ENCODE data around the gene FHOD1. TPM values are rescaled to one million over a fixed set of nuclear protein-coding genes. Genes with fewer than 3 reads are reported as not detected.

Gene FHOD1
- total and polyA plus RNA-seq, 9 of the 15 experiments (the other 6 are each of a cell fraction or from before 2014, with no cell fraction given): 18.7 to 126 (median 32.3) TPM

- Histone ChIP-seq H3K9ac (ENCODE audit: insufficient read depth in 1 of 2, low read depth in 2 of 2, low read length in 2 of 2) (peak overlapping the region in 1 of 2 experiments; percentile 33; a peak in 2 of 4 replicates), H3K27me3 (ENCODE audit: control insufficient read depth in 2 of 2, insufficient read depth in 2 of 2, low read length in 2 of 2) (no peaks in the 10 kb centered on the region), H4K20me1 (replicated peaks; ENCODE audit: control insufficient read depth, insufficient read depth, low read length) (peaks cover 4% of the 10 kb centered on the region), H3K79me2 (ENCODE audit: control insufficient read depth, insufficient read depth, low read length) (peaks cover 25% of the 10 kb centered on the region), H3K4me2 (ENCODE audit: insufficient read depth, low read length) (peak overlapping the region; percentile 48), H3K4me1 (replicated peaks in 1 of 2; ENCODE audit: control insufficient read depth in 2 of 2, insufficient read depth in 2 of 2, low read length in 2 of 2) (peaks cover 20 to 33% of the 10 kb centered on the region in 2 experiments), H3K9me3 (replicated peaks; ENCODE audit: control insufficient read depth, insufficient read depth, low read depth, low read length) (no peaks in the 10 kb centered on the region), H3K27ac (ENCODE audit: extremely low read depth, low read depth, low read length) (peak overlapping the region; percentile 43; the same call in 2 of the 3 replicates), H3K9me1 (ENCODE audit: control insufficient read depth, insufficient read depth, low read length) (no peaks in the 10 kb centered on the region), H3K4me3 (no peak overlapping the region), H3K36me3 (ENCODE audit: control insufficient read depth, insufficient read depth, low read length) (peaks cover 89% of the 10 kb centered on the region; the same call in 2 of the 3 replicates), H2AFZ (ENCODE audit: low read depth, low read length) (no peak overlapping the region)
- ChIA-PET POLR2A (interaction anchor here (0.6 to 4.3 kb wide), 7 partner anchors 9 to 74 kb away, joined by 3 to 31 read pairs (median 4); partner anchors contain the start of genes SLC9A5 and TMEM208), CTCF (ENCODE audit: low intra/inter-chr PET ratio) (interaction anchor here (0.6 kb wide), 1 partner anchor 208 kb away, joined by 5 read pairs; no protein-coding TSS in a partner anchor)
- DNase-seq (ENCODE audit: extremely low read depth in 1 of 4, low spot score in 3 of 4) (peak in 2 of 4 experiments; percentile 23 to 35), FAIRE-seq (peak; percentile 19), ATAC-seq (no peak)
- WGBS (ENCODE audit: insufficient coverage, low coverage, missing lambda C conversion rate): 57% methylated on average over 15 of the region's 17 CpGs
- intact Hi-C loops (cut with micrococcal nuclease) (loop anchor here (5.0 kb wide), 1 partner anchor 41 kb away; the partner anchor contains the start of gene PLEKHG4), in situ Hi-C loops (cut with MboI) (no loop called here)
- BruUV-seq (replicated peaks): no TSS peak
- TF ChIP-seq TRIM28 (IDR thresholded peaks at IDR 0.05) (no peak), ZNF76 (CRISPR knock-in tag; IDR thresholded peaks at IDR 0.05; ENCODE audit: borderline replicate concordance) (no peak), EHMT2 (IDR thresholded peaks at IDR 0.05) (no peak), SNIP1 (IDR thresholded peaks at IDR 0.05; ENCODE audit: low read depth) (no peak), FOXK1 (CRISPR knock-in tag; IDR thresholded peaks at IDR 0.05; ENCODE audit: borderline replicate concordance) (no peak), RBM22 (IDR thresholded peaks at IDR 0.05; ENCODE audit: low read depth, low read length, poor library complexity, severe bottlenecking) (no peak), SREBF1 (IDR thresholded peaks at IDR 0.05; ENCODE audit: borderline replicate concordance, low read depth, low read length) (no peak), POLR2A (conservative IDR thresholded peaks at IDR 0.05) (peak; percentile 33; the same call in 1 of the 2 replicates)
- TF ChIP-seq, protein P1, sequence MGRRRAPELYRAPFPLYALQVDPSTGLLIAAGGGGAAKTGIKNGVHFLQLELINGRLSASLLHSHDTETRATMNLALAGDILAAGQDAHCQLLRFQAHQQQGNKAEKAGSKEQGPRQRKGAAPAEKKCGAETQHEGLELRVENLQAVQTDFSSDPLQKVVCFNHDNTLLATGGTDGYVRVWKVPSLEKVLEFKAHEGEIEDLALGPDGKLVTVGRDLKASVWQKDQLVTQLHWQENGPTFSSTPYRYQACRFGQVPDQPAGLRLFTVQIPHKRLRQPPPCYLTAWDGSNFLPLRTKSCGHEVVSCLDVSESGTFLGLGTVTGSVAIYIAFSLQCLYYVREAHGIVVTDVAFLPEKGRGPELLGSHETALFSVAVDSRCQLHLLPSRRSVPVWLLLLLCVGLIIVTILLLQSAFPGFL (CRISPR knock-in tag; IDR thresholded peaks at IDR 0.05): no peak
- TF ChIP-seq, protein P2, sequence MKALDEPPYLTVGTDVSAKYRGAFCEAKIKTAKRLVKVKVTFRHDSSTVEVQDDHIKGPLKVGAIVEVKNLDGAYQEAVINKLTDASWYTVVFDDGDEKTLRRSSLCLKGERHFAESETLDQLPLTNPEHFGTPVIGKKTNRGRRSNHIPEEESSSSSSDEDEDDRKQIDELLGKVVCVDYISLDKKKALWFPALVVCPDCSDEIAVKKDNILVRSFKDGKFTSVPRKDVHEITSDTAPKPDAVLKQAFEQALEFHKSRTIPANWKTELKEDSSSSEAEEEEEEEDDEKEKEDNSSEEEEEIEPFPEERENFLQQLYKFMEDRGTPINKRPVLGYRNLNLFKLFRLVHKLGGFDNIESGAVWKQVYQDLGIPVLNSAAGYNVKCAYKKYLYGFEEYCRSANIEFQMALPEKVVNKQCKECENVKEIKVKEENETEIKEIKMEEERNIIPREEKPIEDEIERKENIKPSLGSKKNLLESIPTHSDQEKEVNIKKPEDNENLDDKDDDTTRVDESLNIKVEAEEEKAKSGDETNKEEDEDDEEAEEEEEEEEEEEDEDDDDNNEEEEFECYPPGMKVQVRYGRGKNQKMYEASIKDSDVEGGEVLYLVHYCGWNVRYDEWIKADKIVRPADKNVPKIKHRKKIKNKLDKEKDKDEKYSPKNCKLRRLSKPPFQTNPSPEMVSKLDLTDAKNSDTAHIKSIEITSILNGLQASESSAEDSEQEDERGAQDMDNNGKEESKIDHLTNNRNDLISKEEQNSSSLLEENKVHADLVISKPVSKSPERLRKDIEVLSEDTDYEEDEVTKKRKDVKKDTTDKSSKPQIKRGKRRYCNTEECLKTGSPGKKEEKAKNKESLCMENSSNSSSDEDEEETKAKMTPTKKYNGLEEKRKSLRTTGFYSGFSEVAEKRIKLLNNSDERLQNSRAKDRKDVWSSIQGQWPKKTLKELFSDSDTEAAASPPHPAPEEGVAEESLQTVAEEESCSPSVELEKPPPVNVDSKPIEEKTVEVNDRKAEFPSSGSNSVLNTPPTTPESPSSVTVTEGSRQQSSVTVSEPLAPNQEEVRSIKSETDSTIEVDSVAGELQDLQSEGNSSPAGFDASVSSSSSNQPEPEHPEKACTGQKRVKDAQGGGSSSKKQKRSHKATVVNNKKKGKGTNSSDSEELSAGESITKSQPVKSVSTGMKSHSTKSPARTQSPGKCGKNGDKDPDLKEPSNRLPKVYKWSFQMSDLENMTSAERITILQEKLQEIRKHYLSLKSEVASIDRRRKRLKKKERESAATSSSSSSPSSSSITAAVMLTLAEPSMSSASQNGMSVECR (CRISPR knock-in tag; IDR thresholded peaks at IDR 0.05): no peak
- TF ChIP-seq, protein P3, sequence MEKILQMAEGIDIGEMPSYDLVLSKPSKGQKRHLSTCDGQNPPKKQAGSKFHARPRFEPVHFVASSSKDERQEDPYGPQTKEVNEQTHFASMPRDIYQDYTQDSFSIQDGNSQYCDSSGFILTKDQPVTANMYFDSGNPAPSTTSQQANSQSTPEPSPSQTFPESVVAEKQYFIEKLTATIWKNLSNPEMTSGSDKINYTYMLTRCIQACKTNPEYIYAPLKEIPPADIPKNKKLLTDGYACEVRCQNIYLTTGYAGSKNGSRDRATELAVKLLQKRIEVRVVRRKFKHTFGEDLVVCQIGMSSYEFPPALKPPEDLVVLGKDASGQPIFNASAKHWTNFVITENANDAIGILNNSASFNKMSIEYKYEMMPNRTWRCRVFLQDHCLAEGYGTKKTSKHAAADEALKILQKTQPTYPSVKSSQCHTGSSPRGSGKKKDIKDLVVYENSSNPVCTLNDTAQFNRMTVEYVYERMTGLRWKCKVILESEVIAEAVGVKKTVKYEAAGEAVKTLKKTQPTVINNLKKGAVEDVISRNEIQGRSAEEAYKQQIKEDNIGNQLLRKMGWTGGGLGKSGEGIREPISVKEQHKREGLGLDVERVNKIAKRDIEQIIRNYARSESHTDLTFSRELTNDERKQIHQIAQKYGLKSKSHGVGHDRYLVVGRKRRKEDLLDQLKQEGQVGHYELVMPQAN (IDR thresholded peaks at IDR 0.05; ENCODE audit: borderline replicate concordance): 0 out of 2 replicates have a peak, but pooled peaks have one; percentile 23
- TF ChIP-seq, protein P4, sequence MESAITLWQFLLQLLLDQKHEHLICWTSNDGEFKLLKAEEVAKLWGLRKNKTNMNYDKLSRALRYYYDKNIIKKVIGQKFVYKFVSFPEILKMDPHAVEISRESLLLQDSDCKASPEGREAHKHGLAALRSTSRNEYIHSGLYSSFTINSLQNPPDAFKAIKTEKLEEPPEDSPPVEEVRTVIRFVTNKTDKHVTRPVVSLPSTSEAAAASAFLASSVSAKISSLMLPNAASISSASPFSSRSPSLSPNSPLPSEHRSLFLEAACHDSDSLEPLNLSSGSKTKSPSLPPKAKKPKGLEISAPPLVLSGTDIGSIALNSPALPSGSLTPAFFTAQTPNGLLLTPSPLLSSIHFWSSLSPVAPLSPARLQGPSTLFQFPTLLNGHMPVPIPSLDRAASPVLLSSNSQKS (CRISPR knock-in tag; IDR thresholded peaks at IDR 0.05): no peak
These were observed 11.3 kb downstream of the FHOD1 start for GRCh38 chr16:67235816-67236562.

Measured in K562 (cell line).